HEK293 (cell line): Measurements from ENCODE around the gene COL4A1.

Experiments used
- CTCF ChIA-PET: fragments of 350-600 bp; formaldehyde crosslinking; extraction: SDS; loops from one replicate; lab custom pipeline; 2021; ENCODE audit warnings: antibody characterized with exemption; lab: Yijun Ruan, JAX
- POLR2A ChIA-PET: fragments of 300-600 bp; formaldehyde crosslinking; extraction: SDS; loops from one replicate; lab custom pipeline; 2020; ENCODE audit warnings: antibody characterized with exemption, inconsistent platforms; lab: Yijun Ruan, JAX
- H3K27ac ChIP-seq: fragments of 200-500 bp; sonication (Bioruptor generic); 2 replicates; pipeline ENCODE4 v1.5.1; 2014; ENCODE audit warnings: low read depth, low read length, control low read depth, inconsistent platforms; ENCODE audit errors: extremely low read depth
- H3K36me3 ChIP-seq, 2 experiments: fragments of 200-500 bp in 1 of 2; sonication (Bioruptor generic) in 1 of 2; 1 replicate in 1 of 2; 2 replicates in 1 of 2; pipeline ENCODE4 v1.5.1; 2014 to 2017; ENCODE audit warnings: inconsistent platforms in 2 of 2, low read length in 2 of 2; ENCODE audit not compliant: control insufficient read depth in 2 of 2, insufficient read depth in 1 of 2
- H3K4me1 ChIP-seq: fragments of 200-500 bp; sonication (Bioruptor generic); 2 replicates; pipeline ENCODE4 v1.5.1; 2014; ENCODE audit warnings: mild to moderate bottlenecking, low read length, inconsistent platforms; ENCODE audit not compliant: control insufficient read depth, insufficient read depth
- H3K4me3 ChIP-seq: 2 replicates; pipeline ENCODE4 v1.5.1; 2011; ENCODE audit warnings: low read depth, mild to moderate bottlenecking, control low read depth, low read length, moderate library complexity
- H3K9me3 ChIP-seq: fragments of 200-500 bp; sonication (Bioruptor generic); 2 replicates; pipeline ENCODE4 v1.5.1; 2014; ENCODE audit warnings: low read depth, low read length, inconsistent platforms; ENCODE audit not compliant: control insufficient read depth, insufficient read depth
- GFI1B ChIP-seq: fragments of 450-650 bp; formaldehyde crosslinking; IDR thresholded peaks from 2 replicates; pipeline ENCODE4 v1.5.1; 2016; ENCODE audit warnings: missing biosample characterization, missing genetic modification characterization
- KLF9 ChIP-seq: fragments of 450-650 bp; formaldehyde crosslinking; IDR thresholded peaks from 2 replicates; pipeline ENCODE4 v1.5.1; 2016; ENCODE audit warnings: missing biosample characterization, missing genetic modification characterization, low read depth
- MYNN ChIP-seq: fragments of 450-650 bp; formaldehyde crosslinking; IDR thresholded peaks from 2 replicates; pipeline ENCODE4 v1.5.1; 2016; ENCODE audit warnings: missing biosample characterization, missing genetic modification characterization, borderline replicate concordance
- OVOL3 ChIP-seq: fragments of 450-650 bp; formaldehyde crosslinking; IDR thresholded peaks from 2 replicates; pipeline ENCODE4 v1.5.1; 2016; ENCODE audit warnings: missing biosample characterization, missing genetic modification characterization
- SP7 ChIP-seq: fragments of 450-650 bp; formaldehyde crosslinking; IDR thresholded peaks from 2 replicates; pipeline ENCODE4 v1.5.1; 2016; ENCODE audit warnings: missing biosample characterization, missing genetic modification characterization
- ZBTB20 ChIP-seq: fragments of 450-650 bp; formaldehyde crosslinking; IDR thresholded peaks from 2 replicates; pipeline ENCODE4 v1.5.1; 2016; ENCODE audit warnings: missing biosample characterization, missing genetic modification characterization
- ZBTB21 ChIP-seq: fragments of 450-650 bp; formaldehyde crosslinking; IDR thresholded peaks from 2 replicates; pipeline ENCODE4 v1.5.1; 2017; ENCODE audit warnings: missing biosample characterization, missing genetic modification characterization
- ZBTB7A ChIP-seq: fragments of 450-650 bp; formaldehyde crosslinking; IDR thresholded peaks from 2 replicates; pipeline ENCODE4 v1.5.1; 2016; ENCODE audit warnings: low read depth, missing biosample characterization, missing genetic modification characterization
- ZBTB8A ChIP-seq: fragments of 450-650 bp; formaldehyde crosslinking; IDR thresholded peaks from 2 replicates; pipeline ENCODE4 v1.5.1; 2016; ENCODE audit warnings: missing biosample characterization, missing genetic modification characterization
- ZFP41 ChIP-seq: fragments of 450-650 bp; formaldehyde crosslinking; IDR thresholded peaks from 2 replicates; pipeline ENCODE4 v1.5.1; 2016; ENCODE audit warnings: missing biosample characterization, missing genetic modification characterization, borderline replicate concordance
- ZNF16 ChIP-seq: fragments of 450-650 bp; formaldehyde crosslinking; IDR thresholded peaks from 2 replicates; pipeline ENCODE4 v1.5.1; 2016; ENCODE audit warnings: low read depth, missing biosample characterization, missing genetic modification characterization
- ZNF184 ChIP-seq: fragments of 450-650 bp; IDR thresholded peaks from 2 replicates; pipeline ENCODE4 v1.5.1; 2018; ENCODE audit warnings: missing biosample characterization, mild to moderate bottlenecking, missing genetic modification characterization
- ZNF19 ChIP-seq: fragments of 450-650 bp; formaldehyde crosslinking; IDR thresholded peaks from 2 replicates; pipeline ENCODE4; 2016; ENCODE audit warnings: missing biosample characterization, missing genetic modification characterization, low read depth
- ZNF2 ChIP-seq: fragments of 450-650 bp; formaldehyde crosslinking; IDR thresholded peaks from 2 replicates; pipeline ENCODE4 v1.5.1; 2016; ENCODE audit warnings: missing biosample characterization, missing genetic modification characterization
- ZNF211 ChIP-seq: fragments of 450-650 bp; formaldehyde crosslinking; IDR thresholded peaks from 2 replicates; pipeline ENCODE4 v1.5.1; 2016; ENCODE audit warnings: low read depth, missing biosample characterization, missing genetic modification characterization
- ZNF350 ChIP-seq: fragments of 450-650 bp; formaldehyde crosslinking; IDR thresholded peaks from 2 replicates; pipeline ENCODE4 v1.5.0; 2017; ENCODE audit warnings: missing biosample characterization, mild to moderate bottlenecking, missing genetic modification characterization
- ZNF394 ChIP-seq: fragments of 450-650 bp; formaldehyde crosslinking; IDR thresholded peaks from 2 replicates; pipeline ENCODE4 v1.5.1; 2016; ENCODE audit warnings: missing biosample characterization, missing genetic modification characterization, mild to moderate bottlenecking, moderate library complexity, borderline replicate concordance
- ZNF529 ChIP-seq: fragments of 450-650 bp; formaldehyde crosslinking; IDR thresholded peaks from 2 replicates; pipeline ENCODE4 v1.5.1; 2017; ENCODE audit warnings: missing genetic modification characterization, missing biosample characterization; ENCODE audit not compliant: insufficient replicate concordance
- ZNF558 ChIP-seq: fragments of 450-650 bp; formaldehyde crosslinking; IDR thresholded peaks from 2 replicates; pipeline ENCODE4 v1.5.1; 2016; ENCODE audit warnings: missing biosample characterization, missing genetic modification characterization
- ZNF571 ChIP-seq: fragments of 450-650 bp; formaldehyde crosslinking; IDR thresholded peaks from 2 replicates; pipeline ENCODE4 v1.5.0; 2017; ENCODE audit warnings: missing biosample characterization, missing genetic modification characterization
- ZNF596 ChIP-seq: fragments of 450-650 bp; IDR thresholded peaks from 2 replicates; pipeline ENCODE4 v1.5.0; 2018; ENCODE audit warnings: missing biosample characterization, mild to moderate bottlenecking, missing genetic modification characterization, moderate library complexity
- ZNF629 ChIP-seq: fragments of 450-650 bp; formaldehyde crosslinking; IDR thresholded peaks from 2 replicates; pipeline ENCODE4 v1.5.1; 2017; ENCODE audit warnings: missing biosample characterization, missing genetic modification characterization
- ZNF677 ChIP-seq: fragments of 450-650 bp; IDR thresholded peaks from 2 replicates; pipeline ENCODE4 v1.5.0; 2018; ENCODE audit warnings: missing biosample characterization, mild to moderate bottlenecking, missing genetic modification characterization, moderate library complexity
- ZSCAN16 ChIP-seq: fragments of 450-650 bp; formaldehyde crosslinking; IDR thresholded peaks from 2 replicates; pipeline ENCODE4 v1.5.1; 2016; ENCODE audit warnings: missing biosample characterization, missing genetic modification characterization
- TF ChIP-seq, protein P1 (sequence below): fragments of 450-650 bp; formaldehyde crosslinking; IDR thresholded peaks from 2 replicates; pipeline ENCODE4 v1.5.1; 2016; ENCODE audit warnings: missing biosample characterization, missing genetic modification characterization
- TF ChIP-seq, protein P2 (sequence below): fragments of 450-650 bp; formaldehyde crosslinking; IDR thresholded peaks from 2 replicates; pipeline ENCODE4 v1.5.1; 2016; ENCODE audit warnings: missing biosample characterization, missing genetic modification characterization
- TF ChIP-seq, protein P3 (sequence below): fragments of 450-650 bp; formaldehyde crosslinking; IDR thresholded peaks from 2 replicates; pipeline ENCODE4 v1.5.1; 2016; ENCODE audit warnings: missing biosample characterization, missing genetic modification characterization
- TF ChIP-seq, protein P4 (sequence below): fragments of 450-650 bp; formaldehyde crosslinking; IDR thresholded peaks from 2 replicates; pipeline ENCODE4 v1.5.1; 2016; ENCODE audit warnings: missing biosample characterization, missing genetic modification characterization, borderline replicate concordance
- TF ChIP-seq, protein P5 (sequence below): fragments of 450-650 bp; formaldehyde crosslinking; IDR thresholded peaks from 2 replicates; pipeline ENCODE4 v1.5.1; 2017; ENCODE audit warnings: missing biosample characterization, missing genetic modification characterization

The COL4A1 gene

DNA sequence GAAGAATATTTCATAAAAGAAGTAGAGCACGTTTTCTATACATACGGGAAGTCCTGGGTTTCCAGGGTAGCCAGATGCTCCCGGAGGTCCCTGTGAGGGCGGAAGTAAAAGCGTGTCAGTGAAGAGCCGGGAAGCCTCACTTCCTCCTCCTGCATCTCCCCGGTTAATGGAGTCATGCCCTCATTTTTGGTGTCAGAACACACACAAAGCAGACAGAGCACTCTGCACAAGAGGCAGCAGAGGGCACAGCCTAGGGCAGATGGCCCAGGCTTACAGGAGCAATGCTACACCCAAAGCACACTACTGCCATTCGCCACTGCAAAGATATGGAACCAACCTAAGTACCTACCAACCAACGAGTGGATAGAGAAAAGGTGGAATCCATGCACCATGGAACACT is 94.4 kb downstream of the COL4A1 start:
- H3K4me1 ChIP-seq = no peaks in the 10 kb centered on the region
- H3K27ac ChIP-seq = no peak overlapping the region
- H3K9me3 ChIP-seq = no peaks in the 10 kb centered on the region
- ChIA-PET POLR2A (no interaction called here), CTCF (no interaction called here)
- no peak overlapping the region for H3K4me3 ChIP-seq
- TF ChIP-seq ZNF184 (no peak), ZNF677 (tag by site-specific recombination) (no peak), SP7 (no peak), ZNF629 (tag by site-specific recombination) (no peak), ZNF596 (no peak), ZNF558 (tag by site-specific recombination) (no peak), ZNF571 (no peak), ZNF350 (tag by site-specific recombination) (no peak), KLF9 (tag by site-specific recombination) (no peak), ZNF211 (tag by site-specific recombination) (no peak), ZNF394 (tag by site-specific recombination) (no peak), MYNN (tag by site-specific recombination) (no peak), ZNF19 (no peak), ZSCAN16 (tag by site-specific recombination) (no peak)
- TF ChIP-seq, protein P1, sequence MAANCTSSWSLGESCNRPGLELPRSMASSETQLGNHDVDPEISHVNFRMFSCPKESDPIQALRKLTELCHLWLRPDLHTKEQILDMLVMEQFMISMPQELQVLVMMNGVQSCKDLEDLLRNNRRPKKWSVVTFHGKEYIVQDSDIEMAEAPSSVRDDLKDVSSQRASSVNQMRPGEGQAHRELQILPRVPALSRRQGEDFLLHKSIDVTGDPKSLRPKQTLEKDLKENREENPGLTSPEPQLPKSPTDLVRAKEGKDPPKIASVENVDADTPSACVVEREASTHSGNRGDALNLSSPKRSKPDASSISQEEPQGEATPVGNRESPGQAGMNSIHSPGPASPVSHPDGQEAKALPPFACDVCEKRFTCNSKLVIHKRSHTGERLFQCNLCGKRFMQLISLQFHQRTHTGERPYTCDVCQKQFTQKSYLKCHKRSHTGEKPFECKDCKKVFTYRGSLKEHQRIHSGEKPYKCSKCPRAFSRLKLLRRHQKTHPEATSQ (tag by site-specific recombination) = no peak
- TF ChIP-seq, protein P2, sequence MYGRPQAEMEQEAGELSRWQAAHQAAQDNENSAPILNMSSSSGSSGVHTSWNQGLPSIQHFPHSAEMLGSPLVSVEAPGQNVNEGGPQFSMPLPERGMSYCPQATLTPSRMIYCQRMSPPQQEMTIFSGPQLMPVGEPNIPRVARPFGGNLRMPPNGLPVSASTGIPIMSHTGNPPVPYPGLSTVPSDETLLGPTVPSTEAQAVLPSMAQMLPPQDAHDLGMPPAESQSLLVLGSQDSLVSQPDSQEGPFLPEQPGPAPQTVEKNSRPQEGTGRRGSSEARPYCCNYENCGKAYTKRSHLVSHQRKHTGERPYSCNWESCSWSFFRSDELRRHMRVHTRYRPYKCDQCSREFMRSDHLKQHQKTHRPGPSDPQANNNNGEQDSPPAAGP (tag by site-specific recombination) = no peak
- no peaks in the 10 kb centered on the region for H3K36me3 ChIP-seq

DNA sequence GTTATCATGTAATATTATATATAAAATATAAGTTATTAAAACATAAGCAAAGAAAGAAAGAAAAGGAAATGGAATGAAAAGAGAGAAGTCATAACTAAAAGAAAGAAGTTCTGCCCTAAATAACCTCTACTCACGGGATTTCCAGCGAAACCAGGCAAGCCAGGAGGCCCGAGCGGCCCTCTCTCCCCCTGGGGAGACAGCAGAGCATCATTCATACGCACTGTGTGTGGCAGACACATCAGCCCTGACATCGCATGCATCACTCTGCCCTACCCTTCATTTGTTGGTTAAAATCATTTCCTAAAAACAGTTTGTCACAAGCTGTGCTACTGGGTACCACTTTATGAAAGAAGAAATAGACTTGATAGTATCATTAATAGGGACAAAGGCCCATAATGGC is 95.2 kb downstream of the COL4A1 start:
- CTCF ChIA-PET = no interaction called here
- Histone ChIP-seq H3K4me3 (no peak overlapping the region), H3K4me1 (no peaks in the 10 kb centered on the region), H3K36me3 (no peaks in the 10 kb centered on the region), H3K27ac (no peak overlapping the region), H3K9me3 (no peaks in the 10 kb centered on the region)
- POLR2A ChIA-PET = no interaction called here
- TF ChIP-seq ZBTB7A (tag by site-specific recombination) (no peak), OVOL3 (tag by site-specific recombination) (no peak), ZBTB8A (tag by site-specific recombination) (no peak), GFI1B (no peak), ZNF16 (tag by site-specific recombination) (no peak), ZNF529 (tag by site-specific recombination) (no peak), ZBTB21 (no peak), ZNF2 (no peak), ZFP41 (tag by site-specific recombination) (no peak), ZBTB20 (tag by site-specific recombination) (no peak), MYNN (tag by site-specific recombination) (no peak)
- TF ChIP-seq, protein P3, sequence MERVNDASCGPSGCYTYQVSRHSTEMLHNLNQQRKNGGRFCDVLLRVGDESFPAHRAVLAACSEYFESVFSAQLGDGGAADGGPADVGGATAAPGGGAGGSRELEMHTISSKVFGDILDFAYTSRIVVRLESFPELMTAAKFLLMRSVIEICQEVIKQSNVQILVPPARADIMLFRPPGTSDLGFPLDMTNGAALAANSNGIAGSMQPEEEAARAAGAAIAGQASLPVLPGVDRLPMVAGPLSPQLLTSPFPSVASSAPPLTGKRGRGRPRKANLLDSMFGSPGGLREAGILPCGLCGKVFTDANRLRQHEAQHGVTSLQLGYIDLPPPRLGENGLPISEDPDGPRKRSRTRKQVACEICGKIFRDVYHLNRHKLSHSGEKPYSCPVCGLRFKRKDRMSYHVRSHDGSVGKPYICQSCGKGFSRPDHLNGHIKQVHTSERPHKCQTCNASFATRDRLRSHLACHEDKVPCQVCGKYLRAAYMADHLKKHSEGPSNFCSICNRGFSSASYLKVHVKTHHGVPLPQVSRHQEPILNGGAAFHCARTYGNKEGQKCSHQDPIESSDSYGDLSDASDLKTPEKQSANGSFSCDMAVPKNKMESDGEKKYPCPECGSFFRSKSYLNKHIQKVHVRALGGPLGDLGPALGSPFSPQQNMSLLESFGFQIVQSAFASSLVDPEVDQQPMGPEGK (tag by site-specific recombination) = no peak
- TF ChIP-seq, protein P4, sequence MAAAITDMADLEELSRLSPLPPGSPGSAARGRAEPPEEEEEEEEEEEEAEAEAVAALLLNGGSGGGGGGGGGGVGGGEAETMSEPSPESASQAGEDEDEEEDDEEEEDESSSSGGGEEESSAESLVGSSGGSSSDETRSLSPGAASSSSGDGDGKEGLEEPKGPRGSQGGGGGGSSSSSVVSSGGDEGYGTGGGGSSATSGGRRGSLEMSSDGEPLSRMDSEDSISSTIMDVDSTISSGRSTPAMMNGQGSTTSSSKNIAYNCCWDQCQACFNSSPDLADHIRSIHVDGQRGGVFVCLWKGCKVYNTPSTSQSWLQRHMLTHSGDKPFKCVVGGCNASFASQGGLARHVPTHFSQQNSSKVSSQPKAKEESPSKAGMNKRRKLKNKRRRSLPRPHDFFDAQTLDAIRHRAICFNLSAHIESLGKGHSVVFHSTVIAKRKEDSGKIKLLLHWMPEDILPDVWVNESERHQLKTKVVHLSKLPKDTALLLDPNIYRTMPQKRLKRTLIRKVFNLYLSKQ (tag by site-specific recombination) = no peak
- TF ChIP-seq, protein P5, sequence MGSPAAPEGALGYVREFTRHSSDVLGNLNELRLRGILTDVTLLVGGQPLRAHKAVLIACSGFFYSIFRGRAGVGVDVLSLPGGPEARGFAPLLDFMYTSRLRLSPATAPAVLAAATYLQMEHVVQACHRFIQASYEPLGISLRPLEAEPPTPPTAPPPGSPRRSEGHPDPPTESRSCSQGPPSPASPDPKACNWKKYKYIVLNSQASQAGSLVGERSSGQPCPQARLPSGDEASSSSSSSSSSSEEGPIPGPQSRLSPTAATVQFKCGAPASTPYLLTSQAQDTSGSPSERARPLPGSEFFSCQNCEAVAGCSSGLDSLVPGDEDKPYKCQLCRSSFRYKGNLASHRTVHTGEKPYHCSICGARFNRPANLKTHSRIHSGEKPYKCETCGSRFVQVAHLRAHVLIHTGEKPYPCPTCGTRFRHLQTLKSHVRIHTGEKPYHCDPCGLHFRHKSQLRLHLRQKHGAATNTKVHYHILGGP (tag by site-specific recombination) = no peak
